Testis (tissue), 2 donors: Measurements from ENCODE around the gene GRID1.

ENCODE experiments used
- POLR2A ChIP-seq: fragments of 450-650 bp; IDR thresholded peaks from one replicate; pipeline ENCODE4 v1.6.1; 2017; ENCODE audit warnings: antibody characterized with exemption, mild to moderate bottlenecking, moderate library complexity
- TF ChIP-seq, protein P1 (sequence below), 3 experiments: fragments of 450-650 bp in 2 of 3; fragments of 200-600 bp in 1 of 3; sonication (generic) in 1 of 3; IDR thresholded peaks; one replicate each; pipeline ENCODE4 v1.5.1; 2016 to 2019; ENCODE audit warnings: antibody characterized with exemption in 3 of 3, mild to moderate bottlenecking in 2 of 3, moderate library complexity in 1 of 3

DNA sequence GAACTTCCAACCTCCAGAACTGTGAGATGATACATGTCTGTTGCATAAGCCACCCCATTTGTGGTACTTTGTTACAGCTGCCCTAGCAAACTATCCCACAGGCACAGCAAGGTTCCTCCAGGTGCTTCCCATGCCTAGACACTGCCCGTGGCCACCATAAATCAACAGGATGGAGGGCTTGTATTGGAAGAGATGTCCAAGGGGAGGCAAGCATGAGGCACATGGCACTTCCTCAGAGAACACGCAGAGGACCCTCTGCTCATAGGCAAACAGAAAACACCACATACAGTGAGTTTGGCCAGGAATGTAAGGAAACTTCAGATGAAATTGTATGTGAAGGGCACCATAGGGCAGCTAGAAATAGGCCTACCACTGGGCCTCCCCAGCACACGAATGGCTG, 291.1 kb downstream of the GRID1 start:
- TF ChIP-seq, protein P1, sequence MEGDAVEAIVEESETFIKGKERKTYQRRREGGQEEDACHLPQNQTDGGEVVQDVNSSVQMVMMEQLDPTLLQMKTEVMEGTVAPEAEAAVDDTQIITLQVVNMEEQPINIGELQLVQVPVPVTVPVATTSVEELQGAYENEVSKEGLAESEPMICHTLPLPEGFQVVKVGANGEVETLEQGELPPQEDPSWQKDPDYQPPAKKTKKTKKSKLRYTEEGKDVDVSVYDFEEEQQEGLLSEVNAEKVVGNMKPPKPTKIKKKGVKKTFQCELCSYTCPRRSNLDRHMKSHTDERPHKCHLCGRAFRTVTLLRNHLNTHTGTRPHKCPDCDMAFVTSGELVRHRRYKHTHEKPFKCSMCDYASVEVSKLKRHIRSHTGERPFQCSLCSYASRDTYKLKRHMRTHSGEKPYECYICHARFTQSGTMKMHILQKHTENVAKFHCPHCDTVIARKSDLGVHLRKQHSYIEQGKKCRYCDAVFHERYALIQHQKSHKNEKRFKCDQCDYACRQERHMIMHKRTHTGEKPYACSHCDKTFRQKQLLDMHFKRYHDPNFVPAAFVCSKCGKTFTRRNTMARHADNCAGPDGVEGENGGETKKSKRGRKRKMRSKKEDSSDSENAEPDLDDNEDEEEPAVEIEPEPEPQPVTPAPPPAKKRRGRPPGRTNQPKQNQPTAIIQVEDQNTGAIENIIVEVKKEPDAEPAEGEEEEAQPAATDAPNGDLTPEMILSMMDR (IDR thresholded peaks at IDR 0.05), result no peak
- TF ChIP-seq POLR2A, result no peak
